GM12878 (cell line): Measurements from ENCODE around the gene FAM161A. TPM values are rescaled to one million over a fixed set of nuclear protein-coding genes. Genes with fewer than 3 reads are reported as not detected.

Experiments
- ATAC-seq: fragments of 200-7000 bp; cut with Tn5 transposase; 3 replicates; pipeline ENCODE4 v1.9.1; 2020; ENCODE audit warnings: mild to moderate bottlenecking, moderate library complexity
- BruUV-seq: library from RNA; stranded (reverse); fragments of 400-500 nt; replicated peaks from 2 replicates; lab custom pipeline; 2021; lab: Mats Ljungman, UMichigan
- CTCF ChIA-PET: fragments of 300-600 bp; sonication (Branson Sonifier 250); formaldehyde crosslinking; extraction: SDS; loops from one replicate; lab custom pipeline; 2021; ENCODE audit warnings: inconsistent platforms; lab: Yijun Ruan, JAX
- POLR2A ChIA-PET: fragments of 350-600 bp; formaldehyde crosslinking; extraction: SDS; loops from one replicate; lab custom pipeline; 2021; ENCODE audit warnings: inconsistent platforms; lab: Charles Lee
- RAD21 ChIA-PET: fragments of 300-600 bp; sonication (Branson Sonifier 250); formaldehyde crosslinking; loops from one replicate; lab custom pipeline; 2023; ENCODE audit warnings: antibody characterized with exemption; ENCODE audit not compliant: unreplicated experiment; lab: Charles Lee
- SMC1A ChIA-PET: fragments of 300-600 bp; sonication (Branson Sonifier 250); formaldehyde crosslinking; loops from one replicate; lab custom pipeline; 2023; ENCODE audit not compliant: unreplicated experiment, uncharacterized antibody; lab: Charles Lee
- DNase-seq: peaks from one replicate; pipeline ENCODE4 v3.0.0-alpha.2; 2011; ENCODE audit warnings: low read depth, low spot score
- FAIRE-seq: peaks from 3 replicates; lab custom pipeline; 2011; peaks lifted over from hg19 to GRCh38; lab: Jason Lieb, UNC
- H2AFZ ChIP-seq: 2 replicates; pipeline ENCODE4 v1.6.0; 2011; ENCODE audit warnings: low read depth, low read length, control low read depth; ENCODE audit not compliant: control insufficient read depth
- H3K27ac ChIP-seq: 2 replicates; pipeline ENCODE4 v1.5.1; 2011; ENCODE audit warnings: control low read depth; ENCODE audit not compliant: control insufficient read depth, insufficient read depth
- H3K27me3 ChIP-seq, 2 experiments: replicated peaks in 1 of 2; 2 replicates each; pipeline versions ENCODE4 v1.6.0 to v1.6.1; 2011; ENCODE audit warnings: low read length in 1 of 2; ENCODE audit not compliant: control insufficient read depth in 2 of 2, insufficient read depth in 2 of 2
- H3K36me3 ChIP-seq, 2 experiments: 2 replicates each; pipeline ENCODE4 v1.5.1; 2011; ENCODE audit warnings: low read length in 1 of 2; ENCODE audit not compliant: control insufficient read depth in 2 of 2, insufficient read depth in 2 of 2
- H3K4me1 ChIP-seq: 2 replicates; pipeline ENCODE4 v1.6.1; 2011; ENCODE audit warnings: mild to moderate bottlenecking, low read length, moderate library complexity, mixed read lengths; ENCODE audit not compliant: control insufficient read depth, insufficient read depth
- H3K4me2 ChIP-seq: 2 replicates; pipeline ENCODE4 v1.6.0; 2011; ENCODE audit warnings: control low read depth; ENCODE audit not compliant: control insufficient read depth, insufficient read depth
- H3K4me3 ChIP-seq: fragments of 200-600 bp; sonication (generic); 2 replicates; pipeline ENCODE4 v1.5.1; 2016
- H3K79me2 ChIP-seq: 2 replicates; pipeline ENCODE4 v1.6.0; 2011; ENCODE audit warnings: low read length; ENCODE audit not compliant: control insufficient read depth, insufficient read depth
- H3K9ac ChIP-seq: 2 replicates; pipeline ENCODE4 v1.8.0; 2011; ENCODE audit warnings: low read length, control low read depth, mixed read lengths; ENCODE audit not compliant: control insufficient read depth, insufficient read depth
- H3K9me3 ChIP-seq: replicated peaks from 3 replicates; pipeline ENCODE4 v1.5.1; 2011; ENCODE audit warnings: mild to moderate bottlenecking, low read length; ENCODE audit not compliant: control insufficient read depth, insufficient read depth
- H4K20me1 ChIP-seq: 2 replicates; pipeline ENCODE4 v1.6.0; 2011; ENCODE audit not compliant: control insufficient read depth, insufficient read depth
- CEBPZ ChIP-seq: fragments of 150-350 bp; IDR thresholded peaks from 2 replicates; pipeline ENCODE4 v1.6.1; 2016; ENCODE audit warnings: low read depth, low read length
- HCFC1 ChIP-seq: fragments of 150-350 bp; IDR thresholded peaks from 2 replicates; pipeline ENCODE4 v1.6.1; 2014; ENCODE audit warnings: low read length
- PRDM15 ChIP-seq: fragments of 450-650 bp; formaldehyde crosslinking; IDR thresholded peaks from 2 replicates; pipeline ENCODE4 v1.4.0; 2020; ENCODE audit warnings: mild to moderate bottlenecking, moderate library complexity
- SIN3A ChIP-seq: IDR thresholded peaks from 2 replicates; pipeline ENCODE4 v1.6.1; 2012; ENCODE audit warnings: low read depth, low read length, improper control_type of control experiment
- ZSCAN29 ChIP-seq: fragments of 450-650 bp; IDR thresholded peaks from 2 replicates; pipeline ENCODE4 v1.6.1; 2017; ENCODE audit warnings: mild to moderate bottlenecking, moderate library complexity
- WGBS: methylation state at CpG from one replicate; pipeline ENCODE4 v1.1.6; 2016; ENCODE audit warnings: low lambda C conversion rate; ENCODE audit not compliant: insufficient replicate concordance, insufficient coverage; ENCODE audit errors: missing lambda C conversion rate; 5-methylcytosine and 5-hydroxymethylcytosine counted together
- in situ Hi-C: fragments of 300-500 bp; cut with MboI; formaldehyde crosslinking; loops from 9 replicates; pipeline ENCODE4 v1.14.3; 2018; ENCODE audit warnings: mixed read lengths
- intact Hi-C: fragments of 100-400 bp; cut with micrococcal nuclease; formaldehyde crosslinking; loops from one replicate; pipeline ENCODE4 v1.14.2; 2022; ENCODE audit not compliant: unreplicated experiment
- polyA plus RNA-seq, 11 experiments: library from polyadenylated mRNA; depleted of rRNA in 4 of 11; unstranded in 6 of 11; stranded (reverse) in 5 of 11; fragments of >200 nt; fragmentation: Nextera tagmentation in 4 of 11; fragmentation: Illumina TruSeq in 1 of 11; extraction: Ambion mirVana in 4 of 11; extraction: Trizol in 1 of 11; gene quantifications; 1 replicate in 1 of 11; 2 replicates in 10 of 11; pipeline versions ENCODE4 v1.2.1 to v1.2.3, GENCODE V29; 2011 to 2016; ENCODE audit warnings: inconsistent platforms in 2 of 11, missing spikeins in 2 of 11, low read depth in 1 of 11
- total RNA-seq, 4 experiments: library from RNA; depleted of rRNA in 3 of 4; stranded (reverse); fragments of >200 nt in 3 of 4; fragmentation: Illumina TruSeq in 1 of 4; extraction: Trizol in 1 of 4; gene quantifications; 2 replicates each; pipeline versions ENCODE4 v1.2.1 to v1.2.3, GENCODE V29; 2013 to 2021

FAM161A gene
- total and polyA plus RNA-seq, 10 of the 15 experiments (the other 5 are each of a cell fraction or from before 2014, with no cell fraction given): 2.2 to 12.2 (median 8.9) TPM

- SMC1A ChIA-PET: interaction anchor here (0.6 to 1.2 kb wide), 5 partner anchors 17 to 1118 kb away, joined by 3 to 6 read pairs (median 4); no protein-coding TSS in a partner anchor
- H3K4me3 ChIP-seq: no peak overlapping the region
- BruUV-seq: no TSS peak
- H3K4me1 ChIP-seq: peaks cover 4% of the 10 kb centered on the region; the same call in 1 of the 2 replicates
- RAD21 ChIA-PET: interaction anchor here (0.6 to 1.2 kb wide), 5 partner anchors 15 to 122 kb away, joined by 3 to 4 read pairs (median 3); no protein-coding TSS in a partner anchor
- H3K9ac ChIP-seq: no peak overlapping the region
- DNase-seq: no peak
- no peak for FAIRE-seq
- no peaks in the 10 kb centered on the region for H3K79me2 ChIP-seq
- peak overlapping the region; percentile 21; the same call in 1 of the 2 replicates for H2AFZ ChIP-seq
- 74% methylated on average over 4 of the region's 4 CpGs for WGBS
- no peaks in the 10 kb centered on the region for H4K20me1 ChIP-seq
- H3K27me3 ChIP-seq: no peaks in the 10 kb centered on the region
- TF ChIP-seq HCFC1: no peak
- no peak for TF ChIP-seq CEBPZ
- no peak for TF ChIP-seq ZSCAN29
- TF ChIP-seq PRDM15 (CRISPR knock-in tag): no peak
- no peak for TF ChIP-seq SIN3A
- H3K27ac ChIP-seq: no peak overlapping the region
- intact Hi-C loops: loop anchor here (5.0 kb wide), 1 partner anchor 100 kb away; no protein-coding TSS in a partner anchor
- H3K36me3 ChIP-seq: no peaks in the 10 kb centered on the region
- no peak for ATAC-seq
- POLR2A ChIA-PET: interaction anchor here (0.6 kb wide), 1 partner anchor 494 kb away, joined by 3 read pairs; no protein-coding TSS in a partner anchor
- H3K4me2 ChIP-seq: no peak overlapping the region
- CTCF ChIA-PET: interaction anchor here (0.6 to 2.3 kb wide), 12 partner anchors 9 to 530 kb away, joined by 3 to 7 read pairs (median 4); no protein-coding TSS in a partner anchor
- in situ Hi-C loops: no loop called here
- H3K9me3 ChIP-seq: no peaks in the 10 kb centered on the region
Measured at GRCh38 chr2:61792355-61792890, 61.4 kb downstream of the FAM161A start.
